Tibial nerve (tissue), 3 donors: ENCODE results near the gene LRRC27.

Experiments used
- POLR2A ChIP-seq, 2 donors: fragments of 450-650 bp; IDR thresholded peaks; one replicate each; pipeline ENCODE4 v1.6.1; 2017; ENCODE audit warnings: antibody characterized with exemption in 2 of 2, mild to moderate bottlenecking in 2 of 2, moderate library complexity in 2 of 2
- TF ChIP-seq, protein P1 (sequence below), 5 experiments: fragments of 200-600 bp in 3 of 5; fragments of 450-650 bp in 2 of 5; sonication (generic) in 3 of 5; IDR thresholded peaks; one replicate each; pipeline ENCODE4 v1.5.1; 2016 to 2019; ENCODE audit warnings: antibody characterized with exemption in 5 of 5, mild to moderate bottlenecking in 3 of 5, moderate library complexity in 2 of 5

DNA sequence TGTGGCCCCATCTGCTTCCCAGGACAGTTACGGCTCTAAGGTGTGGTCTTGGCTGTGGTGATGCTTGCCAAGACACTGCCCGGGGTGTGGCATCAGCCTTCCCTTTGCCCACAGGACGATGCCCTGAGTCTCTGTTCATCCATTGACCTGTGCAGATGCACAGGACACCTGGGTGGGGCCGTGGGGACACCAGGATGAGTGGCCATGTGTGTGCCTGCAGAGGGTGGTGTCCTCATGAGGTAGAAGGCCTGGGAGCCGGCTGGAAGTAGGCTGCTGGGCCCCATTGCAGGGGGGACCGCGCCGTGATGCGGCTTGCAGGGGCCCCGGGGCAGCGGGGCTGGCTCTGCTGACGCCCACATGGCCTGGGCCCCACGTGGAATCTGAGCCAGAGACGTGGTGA lies 42.6 kb downstream of the LRRC27 start:
- TF ChIP-seq, protein P1, sequence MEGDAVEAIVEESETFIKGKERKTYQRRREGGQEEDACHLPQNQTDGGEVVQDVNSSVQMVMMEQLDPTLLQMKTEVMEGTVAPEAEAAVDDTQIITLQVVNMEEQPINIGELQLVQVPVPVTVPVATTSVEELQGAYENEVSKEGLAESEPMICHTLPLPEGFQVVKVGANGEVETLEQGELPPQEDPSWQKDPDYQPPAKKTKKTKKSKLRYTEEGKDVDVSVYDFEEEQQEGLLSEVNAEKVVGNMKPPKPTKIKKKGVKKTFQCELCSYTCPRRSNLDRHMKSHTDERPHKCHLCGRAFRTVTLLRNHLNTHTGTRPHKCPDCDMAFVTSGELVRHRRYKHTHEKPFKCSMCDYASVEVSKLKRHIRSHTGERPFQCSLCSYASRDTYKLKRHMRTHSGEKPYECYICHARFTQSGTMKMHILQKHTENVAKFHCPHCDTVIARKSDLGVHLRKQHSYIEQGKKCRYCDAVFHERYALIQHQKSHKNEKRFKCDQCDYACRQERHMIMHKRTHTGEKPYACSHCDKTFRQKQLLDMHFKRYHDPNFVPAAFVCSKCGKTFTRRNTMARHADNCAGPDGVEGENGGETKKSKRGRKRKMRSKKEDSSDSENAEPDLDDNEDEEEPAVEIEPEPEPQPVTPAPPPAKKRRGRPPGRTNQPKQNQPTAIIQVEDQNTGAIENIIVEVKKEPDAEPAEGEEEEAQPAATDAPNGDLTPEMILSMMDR (IDR thresholded peaks at IDR 0.05), result no peak
- TF ChIP-seq POLR2A (IDR thresholded peaks at IDR 0.05), result no peak
